ENCODE data around the gene EEF1E1. TPM values are rescaled to one million over a fixed set of nuclear protein-coding genes. Genes with fewer than 3 reads are reported as not detected.

EEF1E1 gene
- polyA plus RNA-seq, 1 donor from 2014 or later = 113 TPM

DNA sequence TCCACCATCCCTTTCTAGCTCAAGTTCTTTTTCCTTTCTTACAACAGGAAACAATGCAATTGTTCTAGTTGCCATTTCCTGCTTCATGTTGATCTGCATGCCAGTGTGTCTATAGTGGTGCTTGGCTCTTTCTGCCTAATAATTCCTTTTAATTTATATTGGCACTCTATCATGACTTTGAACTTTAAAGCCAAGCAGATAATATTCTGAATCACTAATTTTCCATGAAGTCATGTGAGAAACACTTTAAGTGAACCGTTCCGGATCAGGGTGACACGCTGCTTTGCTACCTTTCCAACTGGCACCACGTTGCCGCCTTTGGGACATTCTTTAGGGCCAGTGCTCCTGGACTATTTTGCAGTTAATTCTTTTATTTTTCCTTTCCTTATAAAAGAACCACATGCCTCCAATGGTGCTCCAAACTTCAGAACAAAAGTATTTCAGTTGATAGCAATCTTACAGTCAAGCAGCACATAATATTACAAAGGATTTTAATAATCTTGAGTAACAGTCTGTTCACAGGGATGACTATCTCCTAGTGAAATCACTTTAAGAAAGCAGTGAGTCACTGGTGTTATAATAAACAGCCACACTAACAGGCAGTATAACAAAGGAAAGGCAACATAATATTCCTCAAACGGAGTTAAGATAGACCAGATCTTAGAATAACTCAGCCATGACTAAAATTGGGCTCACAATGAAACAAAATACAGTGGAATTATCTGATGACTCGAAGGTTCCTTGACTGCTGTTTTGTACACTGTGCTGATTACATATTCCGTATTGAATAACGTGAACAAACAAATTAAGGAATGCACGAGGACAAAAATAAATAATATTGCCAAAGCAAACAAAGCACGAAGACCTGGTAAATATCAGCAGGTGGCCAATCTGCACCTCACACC lies 19.1 kb downstream of the EEF1E1 start:
- TF ChIP-seq POLR2AphosphoS5 (IDR thresholded peaks at IDR 0.05) = no peak
- TF ChIP-seq, protein P1, sequence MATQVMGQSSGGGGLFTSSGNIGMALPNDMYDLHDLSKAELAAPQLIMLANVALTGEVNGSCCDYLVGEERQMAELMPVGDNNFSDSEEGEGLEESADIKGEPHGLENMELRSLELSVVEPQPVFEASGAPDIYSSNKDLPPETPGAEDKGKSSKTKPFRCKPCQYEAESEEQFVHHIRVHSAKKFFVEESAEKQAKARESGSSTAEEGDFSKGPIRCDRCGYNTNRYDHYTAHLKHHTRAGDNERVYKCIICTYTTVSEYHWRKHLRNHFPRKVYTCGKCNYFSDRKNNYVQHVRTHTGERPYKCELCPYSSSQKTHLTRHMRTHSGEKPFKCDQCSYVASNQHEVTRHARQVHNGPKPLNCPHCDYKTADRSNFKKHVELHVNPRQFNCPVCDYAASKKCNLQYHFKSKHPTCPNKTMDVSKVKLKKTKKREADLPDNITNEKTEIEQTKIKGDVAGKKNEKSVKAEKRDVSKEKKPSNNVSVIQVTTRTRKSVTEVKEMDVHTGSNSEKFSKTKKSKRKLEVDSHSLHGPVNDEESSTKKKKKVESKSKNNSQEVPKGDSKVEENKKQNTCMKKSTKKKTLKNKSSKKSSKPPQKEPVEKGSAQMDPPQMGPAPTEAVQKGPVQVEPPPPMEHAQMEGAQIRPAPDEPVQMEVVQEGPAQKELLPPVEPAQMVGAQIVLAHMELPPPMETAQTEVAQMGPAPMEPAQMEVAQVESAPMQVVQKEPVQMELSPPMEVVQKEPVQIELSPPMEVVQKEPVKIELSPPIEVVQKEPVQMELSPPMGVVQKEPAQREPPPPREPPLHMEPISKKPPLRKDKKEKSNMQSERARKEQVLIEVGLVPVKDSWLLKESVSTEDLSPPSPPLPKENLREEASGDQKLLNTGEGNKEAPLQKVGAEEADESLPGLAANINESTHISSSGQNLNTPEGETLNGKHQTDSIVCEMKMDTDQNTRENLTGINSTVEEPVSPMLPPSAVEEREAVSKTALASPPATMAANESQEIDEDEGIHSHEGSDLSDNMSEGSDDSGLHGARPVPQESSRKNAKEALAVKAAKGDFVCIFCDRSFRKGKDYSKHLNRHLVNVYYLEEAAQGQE (IDR thresholded peaks at IDR 0.05; ENCODE audit: borderline replicate concordance) = no peak
- no peak for TF ChIP-seq TAF1 (IDR thresholded peaks at IDR 0.05; ENCODE audit: low read depth)
- no peak for TF ChIP-seq SMC3 (conservative IDR thresholded peaks at IDR 0.05; ENCODE audit: poor library complexity)
- TF ChIP-seq EZH2 (IDR thresholded peaks at IDR 0.05; ENCODE audit: borderline replicate concordance, insufficient read depth, low read length, poor library complexity, severe bottlenecking) = no peak
- TF ChIP-seq RAD21 (conservative IDR thresholded peaks at IDR 0.05) = no peak
- TF ChIP-seq EP300 (conservative IDR thresholded peaks at IDR 0.05; ENCODE audit: poor library complexity, severe bottlenecking) = no peak
- TF ChIP-seq, protein P2, sequence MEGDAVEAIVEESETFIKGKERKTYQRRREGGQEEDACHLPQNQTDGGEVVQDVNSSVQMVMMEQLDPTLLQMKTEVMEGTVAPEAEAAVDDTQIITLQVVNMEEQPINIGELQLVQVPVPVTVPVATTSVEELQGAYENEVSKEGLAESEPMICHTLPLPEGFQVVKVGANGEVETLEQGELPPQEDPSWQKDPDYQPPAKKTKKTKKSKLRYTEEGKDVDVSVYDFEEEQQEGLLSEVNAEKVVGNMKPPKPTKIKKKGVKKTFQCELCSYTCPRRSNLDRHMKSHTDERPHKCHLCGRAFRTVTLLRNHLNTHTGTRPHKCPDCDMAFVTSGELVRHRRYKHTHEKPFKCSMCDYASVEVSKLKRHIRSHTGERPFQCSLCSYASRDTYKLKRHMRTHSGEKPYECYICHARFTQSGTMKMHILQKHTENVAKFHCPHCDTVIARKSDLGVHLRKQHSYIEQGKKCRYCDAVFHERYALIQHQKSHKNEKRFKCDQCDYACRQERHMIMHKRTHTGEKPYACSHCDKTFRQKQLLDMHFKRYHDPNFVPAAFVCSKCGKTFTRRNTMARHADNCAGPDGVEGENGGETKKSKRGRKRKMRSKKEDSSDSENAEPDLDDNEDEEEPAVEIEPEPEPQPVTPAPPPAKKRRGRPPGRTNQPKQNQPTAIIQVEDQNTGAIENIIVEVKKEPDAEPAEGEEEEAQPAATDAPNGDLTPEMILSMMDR (IDR thresholded peaks at IDR 0.05; ENCODE audit: poor library complexity, severe bottlenecking) = no peak
- no peak for TF ChIP-seq MXI1 (conservative IDR thresholded peaks at IDR 0.05; ENCODE audit: poor library complexity, severe bottlenecking)
- H3K27ac ChIP-seq (ENCODE audit: low read length) = no peak overlapping the region
- no peak overlapping the region for H3K4me3 ChIP-seq (ENCODE audit: low read length)
- no peaks in the 10 kb centered on the region for H3K79me2 ChIP-seq (replicated peaks; ENCODE audit: insufficient read depth, low read length)
- H3K9me2 ChIP-seq (ENCODE audit: insufficient read depth, low read length) = no peaks in the 10 kb centered on the region
- no peaks in the 10 kb centered on the region for H3F3A ChIP-seq (ENCODE audit: insufficient read depth, low read length, poor library complexity, severe bottlenecking)
- no peaks in the 10 kb centered on the region for H4K20me1 ChIP-seq (ENCODE audit: insufficient read depth)
- H3K9me3 ChIP-seq (ENCODE audit: low read length) = no peaks in the 10 kb centered on the region
- H3K36me3 ChIP-seq (ENCODE audit: insufficient read depth, low read length) = no peaks in the 10 kb centered on the region
- H2AFZ ChIP-seq (ENCODE audit: low read depth, low read length) = no peak overlapping the region
- no peaks in the 10 kb centered on the region for H3K27me3 ChIP-seq (ENCODE audit: insufficient read depth, low read depth, low read length)
- H3K9ac ChIP-seq (ENCODE audit: low read length) = no peak overlapping the region
- H3K4me2 ChIP-seq (ENCODE audit: low read length) = no peak overlapping the region

DNA sequence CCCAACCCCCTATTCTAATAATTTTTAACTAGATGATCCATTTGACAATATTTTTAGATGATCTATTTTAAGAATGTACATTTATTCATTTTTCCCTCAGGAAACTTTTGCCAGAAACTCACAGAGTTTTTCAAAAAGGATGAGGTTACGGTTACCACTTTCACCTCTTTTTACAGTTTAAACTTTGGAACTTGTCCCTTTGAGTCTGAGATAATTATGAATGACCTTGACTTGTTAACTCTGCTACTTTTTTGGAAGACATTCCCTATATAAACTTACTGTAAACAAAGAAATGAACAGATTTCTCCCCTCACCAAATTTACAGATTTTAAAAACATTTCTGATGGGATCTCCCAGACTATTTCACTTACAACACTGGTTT lies 19.8 kb downstream of the EEF1E1 start:
- H2AFZ ChIP-seq (ENCODE audit: low read depth, low read length) = no peak overlapping the region
- no peak overlapping the region for H3K4me3 ChIP-seq (ENCODE audit: low read length)
- TF ChIP-seq POLR2AphosphoS5 (IDR thresholded peaks at IDR 0.05) = no peak
- TF ChIP-seq RAD21 (conservative IDR thresholded peaks at IDR 0.05) = no peak
- no peak for TF ChIP-seq EZH2 (IDR thresholded peaks at IDR 0.05; ENCODE audit: borderline replicate concordance, insufficient read depth, low read length, poor library complexity, severe bottlenecking)
- no peak for TF ChIP-seq SMC3 (conservative IDR thresholded peaks at IDR 0.05; ENCODE audit: poor library complexity)
- TF ChIP-seq, protein P2 (IDR thresholded peaks at IDR 0.05; ENCODE audit: poor library complexity, severe bottlenecking) = no peak
- TF ChIP-seq, protein P1 (IDR thresholded peaks at IDR 0.05; ENCODE audit: borderline replicate concordance) = no peak
- TF ChIP-seq MXI1 (conservative IDR thresholded peaks at IDR 0.05; ENCODE audit: poor library complexity, severe bottlenecking) = no peak
- no peak for TF ChIP-seq TAF1 (IDR thresholded peaks at IDR 0.05; ENCODE audit: low read depth)
- no peak for TF ChIP-seq EP300 (conservative IDR thresholded peaks at IDR 0.05; ENCODE audit: poor library complexity, severe bottlenecking)
- H3F3A ChIP-seq (ENCODE audit: insufficient read depth, low read length, poor library complexity, severe bottlenecking) = no peaks in the 10 kb centered on the region
- H3K79me2 ChIP-seq (replicated peaks; ENCODE audit: insufficient read depth, low read length) = no peaks in the 10 kb centered on the region
- no peak overlapping the region for H3K27ac ChIP-seq (ENCODE audit: low read length)
- H3K9me2 ChIP-seq (ENCODE audit: insufficient read depth, low read length) = no peaks in the 10 kb centered on the region
- H3K36me3 ChIP-seq (ENCODE audit: insufficient read depth, low read length) = no peaks in the 10 kb centered on the region
- no peaks in the 10 kb centered on the region for H3K27me3 ChIP-seq (ENCODE audit: insufficient read depth, low read depth, low read length)
- no peaks in the 10 kb centered on the region for H3K9me3 ChIP-seq (ENCODE audit: low read length)
- H4K20me1 ChIP-seq (ENCODE audit: insufficient read depth) = no peaks in the 10 kb centered on the region
- no peak overlapping the region for H3K9ac ChIP-seq (ENCODE audit: low read length)
- no peak overlapping the region for H3K4me2 ChIP-seq (ENCODE audit: low read length)
